Progenitor cell of endocrine pancreas (in vitro differentiated cells): ENCODE measurements around the gene PTGFRN. TPM values are rescaled to one million over a fixed set of nuclear protein-coding genes. Genes with fewer than 3 reads are reported as not detected.

ENCODE experiments used
- DNase-seq: peaks from one replicate; pipeline ENCODE4 v3.0.0; 2021; ENCODE audit warnings: low spot score; ENCODE audit not compliant: unreplicated experiment
- H3K27ac Mint-ChIP-seq: 2 replicates; pipeline ENCODE4 v1.8.0; 2021; ENCODE audit warnings: mild to moderate bottlenecking, moderate library complexity, mixed read lengths
- H3K27me3 Mint-ChIP-seq: 2 replicates; pipeline ENCODE4 v1.8.0; 2021; ENCODE audit warnings: mixed read lengths
- H3K36me3 Mint-ChIP-seq: 2 replicates; pipeline ENCODE4 v1.8.0; 2022; ENCODE audit warnings: mixed read lengths; ENCODE audit not compliant: insufficient read depth
- H3K4me1 Mint-ChIP-seq: 2 replicates; pipeline ENCODE4 v1.8.0; 2021; ENCODE audit warnings: low read depth, mixed read lengths
- H3K4me3 Mint-ChIP-seq: 2 replicates; pipeline ENCODE4 v1.8.0; 2021; ENCODE audit warnings: low read depth, mild to moderate bottlenecking, moderate library complexity, mixed read lengths
- H3K9me3 Mint-ChIP-seq: 2 replicates; pipeline ENCODE4 v1.8.0; 2021; ENCODE audit warnings: low read depth, mixed read lengths
- CTCF ChIP-seq: fragments of 200-600 bp; sonication (generic); IDR thresholded peaks from one replicate; pipeline ENCODE4 v1.5.0; 2021; ENCODE audit warnings: antibody characterized with exemption, mild to moderate bottlenecking; ENCODE audit not compliant: unreplicated experiment
- total RNA-seq: library from RNA; stranded (reverse); gene quantifications from 2 replicates; pipeline ENCODE4 v1.2.1, GENCODE V29; 2021

The PTGFRN gene
- total RNA-seq, 1 donor from 2014 or later = 42.9 TPM

- Mint-ChIP-seq H3K9me3 (no peaks in the 10 kb centered on the region), H3K27me3 (no peaks in the 10 kb centered on the region), H3K4me3 (no peak overlapping the region), H3K36me3 (no peaks in the 10 kb centered on the region), H3K27ac (no peak overlapping the region), H3K4me1 (peaks cover 14% of the 10 kb centered on the region)
- no peak for DNase-seq
- no peak for TF ChIP-seq CTCF
These were observed 124.1 kb downstream of the PTGFRN start for GRCh38 chr1:117033772-117034171.

GRCh38 chr1:117034791-117035290 lies 125.1 kb downstream of the PTGFRN start:
- TF ChIP-seq CTCF = no peak
- Mint-ChIP-seq H3K36me3 (no peaks in the 10 kb centered on the region), H3K4me1 (peaks cover 14% of the 10 kb centered on the region), H3K27ac (no peak overlapping the region), H3K4me3 (no peak overlapping the region), H3K9me3 (no peaks in the 10 kb centered on the region), H3K27me3 (no peaks in the 10 kb centered on the region)
- DNase-seq = no peak

GRCh38 chr1:117036018-117036461 lies 126.3 kb downstream of the PTGFRN start:
- H3K4me1 Mint-ChIP-seq = peaks cover 14% of the 10 kb centered on the region
- H3K27me3 Mint-ChIP-seq = no peaks in the 10 kb centered on the region
- DNase-seq = no peak
- no peak for TF ChIP-seq CTCF
- no peak overlapping the region for H3K4me3 Mint-ChIP-seq
- H3K27ac Mint-ChIP-seq = no peak overlapping the region
- H3K9me3 Mint-ChIP-seq = no peaks in the 10 kb centered on the region
- no peaks in the 10 kb centered on the region for H3K36me3 Mint-ChIP-seq

GRCh38 chr1:117037802-117038201 lies 128.1 kb downstream of the PTGFRN start:
- Mint-ChIP-seq H3K36me3 (peaks cover 2% of the 10 kb centered on the region), H3K27me3 (no peaks in the 10 kb centered on the region), H3K9me3 (no peaks in the 10 kb centered on the region), H3K4me1 (peaks cover 14% of the 10 kb centered on the region), H3K4me3 (no peak overlapping the region), H3K27ac (no peak overlapping the region)
- no peak for DNase-seq
- TF ChIP-seq CTCF = no peak

- Mint-ChIP-seq H3K27me3 (no peaks in the 10 kb centered on the region), H3K4me3 (no peak overlapping the region), H3K9me3 (no peaks in the 10 kb centered on the region), H3K4me1 (peaks cover 13% of the 10 kb centered on the region), H3K27ac (no peak overlapping the region), H3K36me3 (peaks cover 2% of the 10 kb centered on the region)
- no peak for DNase-seq
- no peak for TF ChIP-seq CTCF
These were observed 128.5 kb downstream of the PTGFRN start for GRCh38 chr1:117038236-117038635.

Other genes with a start within 250 kb of the PTGFRN start
- 41.5 and 43.3 TPM in 2 replicates for gene IGSF3, start 242.2 kb upstream of the PTGFRN start, total RNA-seq
- not detected in 2 replicates for gene CD2, start 155.5 kb upstream of the PTGFRN start, total RNA-seq
- gene CD101, start 91.8 kb downstream of the PTGFRN start, total RNA-seq = 2.8 and 3.3 TPM in 2 replicates
- gene TTF2, start 150.4 kb downstream of the PTGFRN start, total RNA-seq = 57.0 and 58.4 TPM in 2 replicates
- gene TRIM45, start 211.8 kb downstream of the PTGFRN start, total RNA-seq = 48.0 and 50.9 TPM in 2 replicates